Activated naive CD8-positive, alpha-beta T cell treated with anti-CD3 and anti-CD28 coated beads for 36 hours (primary cell): Measurements from ENCODE around the gene PITPNM1. TPM values are rescaled to one million over a fixed set of nuclear protein-coding genes. Genes with fewer than 3 reads are reported as not detected.
A peak's percentile ranks its signal among the peaks of the same experiment; 100 is the strongest.
"Not testable (repeated sequence)": the region's sequence is repeated elsewhere in the genome, so short reads cannot be mapped to it uniquely, and the experiment has no call there.

Experiments used
- DNase-seq: peaks from one replicate; pipeline ENCODE4 v3.0.0; 2021
- H3K27ac Mint-ChIP-seq: one replicate; pipeline ENCODE4 v1.8.0; 2022; ENCODE audit warnings: mild to moderate bottlenecking, moderate library complexity, mixed read lengths
- H3K27me3 Mint-ChIP-seq: one replicate; pipeline ENCODE4 v1.8.0; 2022; ENCODE audit warnings: mild to moderate bottlenecking, mixed read lengths
- H3K36me3 Mint-ChIP-seq: one replicate; pipeline ENCODE4 v1.8.0; 2021; ENCODE audit warnings: mild to moderate bottlenecking, mixed read lengths
- H3K4me1 Mint-ChIP-seq: one replicate; pipeline ENCODE4 v1.8.0; 2021; ENCODE audit warnings: mixed read lengths
- H3K4me3 Mint-ChIP-seq: one replicate; pipeline ENCODE4 v1.8.0; 2022; ENCODE audit warnings: mild to moderate bottlenecking, moderate library complexity, mixed read lengths
- H3K9me3 Mint-ChIP-seq: one replicate; pipeline ENCODE4 v1.8.0; 2022; ENCODE audit warnings: mixed read lengths
- total RNA-seq, 2 experiments: library from RNA; stranded (reverse); gene quantifications; one replicate each; pipeline ENCODE4 v1.2.3, GENCODE V29; 2021

The PITPNM1 gene
- total RNA-seq, 2 experiments from 2014 or later, result 52.7 to 56.4 TPM

- H3K27ac Mint-ChIP-seq, result no peak overlapping the region
- no peaks in the 10 kb centered on the region for H3K36me3 Mint-ChIP-seq
- H3K4me3 Mint-ChIP-seq, result no peak overlapping the region
- no peak for DNase-seq
- no peaks in the 10 kb centered on the region for H3K9me3 Mint-ChIP-seq
- peaks cover 2% of the 10 kb centered on the region for H3K4me1 Mint-ChIP-seq
- peaks cover 12% of the 10 kb centered on the region for H3K27me3 Mint-ChIP-seq
These were observed 9.0 kb upstream of the PITPNM1 start for GRCh38 chr11:67514116-67514515.

- not testable (repeated sequence) for DNase-seq
These were observed 6.4 kb upstream of the PITPNM1 start for GRCh38 chr11:67511558-67511957.

GRCh38 chr11:67510023-67510345, 4.8 kb upstream of the PITPNM1 start:
- H3K27me3 Mint-ChIP-seq, result peaks cover 4% of the 10 kb centered on the region
- H3K4me3 Mint-ChIP-seq, result no peak overlapping the region
- peaks cover 27% of the 10 kb centered on the region for H3K4me1 Mint-ChIP-seq
- no peak overlapping the region for H3K27ac Mint-ChIP-seq
- H3K36me3 Mint-ChIP-seq, result peaks cover 8% of the 10 kb centered on the region
- DNase-seq, result no peak
- no peaks in the 10 kb centered on the region for H3K9me3 Mint-ChIP-seq

More at GRCh38 chr11:67511558-67511957, 6.4 kb upstream of the PITPNM1 start:
- not testable (repeated sequence) for H3K4me3 Mint-ChIP-seq, H3K36me3 Mint-ChIP-seq, H3K9me3 Mint-ChIP-seq, H3K27ac Mint-ChIP-seq
- peaks cover 12% of the 10 kb centered on the region for H3K27me3 Mint-ChIP-seq
- peaks cover 15% of the 10 kb centered on the region for H3K4me1 Mint-ChIP-seq

- H3K4me1 Mint-ChIP-seq, result peaks cover 28% of the 10 kb centered on the region
- H3K9me3 Mint-ChIP-seq, result no peaks in the 10 kb centered on the region
- H3K27me3 Mint-ChIP-seq, result peaks cover 3% of the 10 kb centered on the region
- peak; percentile 99 for DNase-seq
- peak overlapping the region; percentile 80 for H3K27ac Mint-ChIP-seq
- H3K4me3 Mint-ChIP-seq, result peak overlapping the region; percentile 89
- peaks cover 8% of the 10 kb centered on the region for H3K36me3 Mint-ChIP-seq
These were observed 3.4 kb upstream of the PITPNM1 start for GRCh38 chr11:67508486-67509121.

GRCh38 chr11:67507864-67508485, 2.8 kb upstream of the PITPNM1 start, which contains the start of gene CDK2AP2:
CDK2AP2 (minus strand) TSS chr11:67508162; CDS start chr11:67508082, 80 bp downstream.
- peaks cover 9% of the 10 kb centered on the region for H3K36me3 Mint-ChIP-seq
- H3K27me3 Mint-ChIP-seq, result no peaks in the 10 kb centered on the region
- H3K4me3 Mint-ChIP-seq, result peak within 1 kb of the TSS; percentile 89
- H3K9me3 Mint-ChIP-seq, result no peaks in the 10 kb centered on the region
- H3K27ac Mint-ChIP-seq, result peak within 1 kb of the TSS; percentile 82
- DNase-seq, result peak; percentile 99
- H3K4me1 Mint-ChIP-seq, result peaks cover 32% of the 10 kb centered on the region

GRCh38 chr11:67507242-67507863, 2.2 kb upstream of the PITPNM1 start:
- Mint-ChIP-seq H3K36me3 (peaks cover 12% of the 10 kb centered on the region), H3K27me3 (no peaks in the 10 kb centered on the region), H3K4me3 (peak overlapping the region; percentile 89), H3K9me3 (no peaks in the 10 kb centered on the region), H3K4me1 (peaks cover 35% of the 10 kb centered on the region), H3K27ac (peak overlapping the region; percentile 82)
- DNase-seq, result no peak

GRCh38 chr11:67506426-67507051, 1.4 kb upstream of the PITPNM1 start:
- Mint-ChIP-seq H3K9me3 (no peaks in the 10 kb centered on the region), H3K27ac (peak overlapping the region; percentile 88), H3K4me3 (peak overlapping the region; percentile 89), H3K36me3 (peaks cover 12% of the 10 kb centered on the region), H3K27me3 (no peaks in the 10 kb centered on the region), H3K4me1 (peaks cover 37% of the 10 kb centered on the region)
- DNase-seq, result no peak

GRCh38 chr11:67505605-67506396, 638 bp upstream of the PITPNM1 start:
- peaks cover 45% of the 10 kb centered on the region for H3K4me1 Mint-ChIP-seq
- H3K9me3 Mint-ChIP-seq, result no peaks in the 10 kb centered on the region
- peak overlapping the region; percentile 89 for H3K4me3 Mint-ChIP-seq
- H3K27me3 Mint-ChIP-seq, result no peaks in the 10 kb centered on the region
- peak; percentile 94 for DNase-seq
- H3K27ac Mint-ChIP-seq, result peak overlapping the region; percentile 88
- H3K36me3 Mint-ChIP-seq, result peaks cover 18% of the 10 kb centered on the region

- peaks cover 25% of the 10 kb centered on the region for H3K36me3 Mint-ChIP-seq
- DNase-seq, result peak; percentile 53
- peak overlapping the region; percentile 81 for H3K27ac Mint-ChIP-seq
- H3K4me3 Mint-ChIP-seq, result peak overlapping the region; percentile 89
- H3K4me1 Mint-ChIP-seq, result peaks cover 49% of the 10 kb centered on the region
- H3K27me3 Mint-ChIP-seq, result no peaks in the 10 kb centered on the region
- no peaks in the 10 kb centered on the region for H3K9me3 Mint-ChIP-seq
These were observed 886 bp downstream of the PITPNM1 start for GRCh38 chr11:67504005-67504949.

GRCh38 chr11:67503119-67504004, 1.8 kb downstream of the PITPNM1 start:
- H3K4me1 Mint-ChIP-seq, result peaks cover 41% of the 10 kb centered on the region
- DNase-seq, result no peak
- no peaks in the 10 kb centered on the region for H3K27me3 Mint-ChIP-seq
- H3K27ac Mint-ChIP-seq, result no peak overlapping the region
- peaks cover 25% of the 10 kb centered on the region for H3K36me3 Mint-ChIP-seq
- peak overlapping the region; percentile 67 for H3K4me3 Mint-ChIP-seq
- H3K9me3 Mint-ChIP-seq, result no peaks in the 10 kb centered on the region

GRCh38 chr11:67502328-67502979, 2.7 kb downstream of the PITPNM1 start:
- H3K27ac Mint-ChIP-seq, result no peak overlapping the region
- H3K4me3 Mint-ChIP-seq, result peak overlapping the region; percentile 56
- no peaks in the 10 kb centered on the region for H3K27me3 Mint-ChIP-seq
- no peaks in the 10 kb centered on the region for H3K9me3 Mint-ChIP-seq
- H3K36me3 Mint-ChIP-seq, result peaks cover 25% of the 10 kb centered on the region
- no peak for DNase-seq
- peaks cover 41% of the 10 kb centered on the region for H3K4me1 Mint-ChIP-seq

- Mint-ChIP-seq H3K36me3 (peaks cover 23% of the 10 kb centered on the region), H3K4me3 (no peak overlapping the region), H3K27me3 (no peaks in the 10 kb centered on the region), H3K4me1 (peaks cover 37% of the 10 kb centered on the region), H3K9me3 (no peaks in the 10 kb centered on the region), H3K27ac (no peak overlapping the region)
- no peak for DNase-seq
These were observed 3.3 kb downstream of the PITPNM1 start for GRCh38 chr11:67501854-67502253.
